ENCODE measurements around the gene ORMDL2.

The ORMDL2 gene

DNA sequence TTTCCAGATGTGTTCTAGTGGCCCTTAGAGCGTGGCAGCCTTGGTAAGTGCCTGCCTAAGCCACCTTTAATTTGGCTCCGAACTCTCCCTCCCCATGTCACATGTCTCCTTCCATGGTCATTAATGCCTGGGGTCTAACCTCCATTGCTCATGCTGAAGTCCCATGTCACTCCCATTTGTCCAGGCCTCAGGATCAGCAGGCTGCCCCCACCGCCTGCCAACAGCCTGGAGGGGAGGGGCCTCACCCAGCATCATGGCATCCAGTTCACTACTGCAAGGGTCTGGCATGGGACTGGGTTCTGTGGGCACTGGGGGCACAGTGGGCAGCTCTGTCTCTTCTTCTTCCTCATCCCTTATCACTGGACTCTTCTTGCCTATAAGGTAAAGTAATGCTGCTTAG, 20.5 kb downstream of the ORMDL2 start:
- Histone ChIP-seq H3K9me3 (ENCODE audit: control insufficient read depth, insufficient read depth, low read length) (no peaks in the 10 kb centered on the region), H3K9ac (ENCODE audit: low read depth, low read length) (no peak overlapping the region), H3K36me3 (ENCODE audit: insufficient read depth, low read length) (peaks cover 5% of the 10 kb centered on the region; the same call in 1 of the 2 replicates), H3K4me1 (ENCODE audit: insufficient read depth, low read length) (peaks cover 4% of the 10 kb centered on the region; the same call in 1 of the 2 replicates)

DNA sequence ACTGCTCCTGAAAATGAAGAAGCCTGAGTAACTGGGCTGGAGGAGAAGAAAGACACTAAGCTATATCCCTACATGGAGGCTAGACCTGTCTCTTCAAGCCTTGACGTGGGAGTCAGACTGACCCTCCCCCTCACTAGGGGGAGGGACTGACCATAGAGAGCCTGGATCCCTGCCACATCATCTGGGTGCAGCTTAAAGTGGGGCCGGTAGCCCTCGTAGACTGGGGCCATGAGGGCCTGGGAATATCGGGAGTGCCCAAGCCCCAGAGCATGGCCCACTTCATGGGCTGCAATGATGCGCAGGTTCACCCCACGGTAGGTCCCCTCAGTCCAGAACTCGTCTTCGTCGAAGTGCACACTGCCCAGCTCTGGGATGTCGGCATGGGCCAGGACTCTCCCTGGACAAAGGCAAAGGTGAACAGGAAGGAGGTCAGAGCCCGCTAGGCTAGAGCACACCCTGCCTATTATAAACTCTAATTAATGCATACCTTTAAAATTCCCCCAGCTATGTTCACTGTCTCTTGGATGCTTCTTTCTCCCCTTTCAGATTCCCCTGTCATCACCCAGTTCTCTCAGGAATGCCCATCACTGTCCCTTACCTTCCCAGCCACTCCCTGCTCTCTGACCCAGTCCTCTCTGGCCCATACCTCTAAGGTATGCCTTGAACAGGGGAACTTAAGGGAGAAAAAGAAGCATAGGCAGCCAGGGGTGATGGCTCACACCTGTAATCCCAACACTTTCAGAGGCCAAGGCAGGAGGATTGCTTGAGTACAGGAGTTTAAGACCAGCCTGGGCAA, 21.7 kb downstream of the ORMDL2 start:
- H3K4me1 ChIP-seq (ENCODE audit: insufficient read depth, low read length) = peaks cover 6% of the 10 kb centered on the region; the same call in 1 of the 2 replicates
- no peaks in the 10 kb centered on the region for H3K9me3 ChIP-seq (ENCODE audit: control insufficient read depth, insufficient read depth, low read length)
- H3K36me3 ChIP-seq (ENCODE audit: insufficient read depth, low read length) = peaks cover 5% of the 10 kb centered on the region; the same call in 1 of the 2 replicates
- no peak overlapping the region for H3K9ac ChIP-seq (ENCODE audit: low read depth, low read length)

GRCh38 chr12:55840581-55841351, 22.9 kb downstream of the ORMDL2 start:
- H3K4me1 ChIP-seq (ENCODE audit: insufficient read depth, low read length) = peaks cover 13% of the 10 kb centered on the region; the same call in 1 of the 2 replicates
- H3K9ac ChIP-seq (ENCODE audit: low read depth, low read length) = no peak overlapping the region
- no peaks in the 10 kb centered on the region for H3K9me3 ChIP-seq (ENCODE audit: control insufficient read depth, insufficient read depth, low read length)
- peaks cover 5% of the 10 kb centered on the region; the same call in 1 of the 2 replicates for H3K36me3 ChIP-seq (ENCODE audit: insufficient read depth, low read length)

DNA sequence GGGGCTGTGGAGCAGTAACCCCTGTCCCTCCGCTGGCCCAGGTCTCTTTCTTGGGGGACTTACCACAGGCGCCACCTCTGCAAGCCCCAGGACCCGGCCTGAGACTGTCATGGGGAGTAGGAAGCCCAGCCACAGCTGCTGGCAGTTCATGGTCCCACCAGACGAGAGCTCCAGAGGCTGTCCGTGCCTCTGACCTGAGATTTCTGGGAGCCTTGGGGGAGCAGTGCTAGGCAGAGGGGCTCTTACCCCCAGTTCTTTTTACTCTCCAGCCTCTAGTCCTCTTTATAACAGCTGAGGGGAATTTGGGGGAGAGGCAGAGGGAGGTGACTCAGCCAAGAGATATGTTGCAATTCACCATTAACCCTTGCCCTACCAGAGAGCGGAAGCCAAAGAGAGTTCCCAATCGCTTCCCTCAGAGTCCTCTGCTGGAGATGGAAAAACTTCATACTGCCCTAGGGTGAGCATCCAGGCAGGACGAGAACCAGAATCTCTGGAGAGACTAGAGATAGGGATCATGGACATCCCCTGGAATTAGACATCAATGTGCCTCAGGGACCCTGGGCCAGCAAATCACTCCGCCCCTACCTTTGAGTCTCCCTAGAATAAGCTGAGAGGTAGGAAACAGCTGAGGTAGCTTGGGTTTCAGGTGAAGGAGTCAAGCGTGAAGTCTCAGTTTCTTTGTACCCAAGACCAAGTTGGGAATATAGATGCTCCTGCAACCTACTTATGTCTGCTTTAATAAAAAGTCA, 25.0 kb downstream of the ORMDL2 start, which contains the start of gene MMP19:
TSS of gene MMP19 (minus strand) at position 256 of the 749 bp plus-strand sequence. CDS start at position 150, 106 bp downstream.
- 0 out of 2 replicates have a peak, but pooled peaks cover under 1% of the 10 kb centered on the region for H3K36me3 ChIP-seq (ENCODE audit: insufficient read depth, low read length)
- peak within 1 kb of the TSS; percentile 53 for H3K9ac ChIP-seq (ENCODE audit: low read depth, low read length)
- H3K9me3 ChIP-seq (ENCODE audit: control insufficient read depth, insufficient read depth, low read length) = no peaks in the 10 kb centered on the region
- peaks cover 23% of the 10 kb centered on the region for H3K4me1 ChIP-seq (ENCODE audit: insufficient read depth, low read length)

GRCh38 chr12:55843431-55843830, 25.6 kb downstream of the ORMDL2 start:
- no peak overlapping the region for H3K9ac ChIP-seq (ENCODE audit: low read depth, low read length)
- no peaks in the 10 kb centered on the region for H3K9me3 ChIP-seq (ENCODE audit: control insufficient read depth, insufficient read depth, low read length)
- H3K36me3 ChIP-seq (ENCODE audit: insufficient read depth, low read length) = no peaks in the 10 kb centered on the region
- H3K4me1 ChIP-seq (ENCODE audit: insufficient read depth, low read length) = peaks cover 24% of the 10 kb centered on the region

DNA sequence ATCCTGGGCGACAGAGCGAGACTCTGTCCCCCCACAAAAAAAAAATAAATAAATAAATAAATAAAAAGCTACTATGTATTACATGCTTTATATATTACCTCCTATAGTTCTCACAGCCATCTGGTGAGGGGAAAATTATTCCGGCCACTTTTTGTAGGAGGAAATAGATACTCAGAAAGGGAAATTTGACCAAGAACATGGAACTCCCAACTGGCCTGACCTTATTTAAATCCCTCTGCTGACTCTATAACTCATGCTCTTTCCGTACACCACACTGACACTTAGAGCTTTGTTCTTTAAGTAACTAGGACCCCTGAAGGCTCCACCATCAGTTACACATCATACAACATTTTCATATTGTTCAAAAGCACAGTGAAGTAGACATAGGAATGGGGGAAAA, 27.1 kb downstream of the ORMDL2 start:
- no peak overlapping the region for H3K9ac ChIP-seq (ENCODE audit: low read depth, low read length)
- H3K9me3 ChIP-seq (ENCODE audit: control insufficient read depth, insufficient read depth, low read length) = no peaks in the 10 kb centered on the region
- H3K4me1 ChIP-seq (ENCODE audit: insufficient read depth, low read length) = peaks cover 24% of the 10 kb centered on the region

GRCh38 chr12:55845361-55845760, 27.5 kb downstream of the ORMDL2 start:
- Histone ChIP-seq H3K9ac (ENCODE audit: low read depth, low read length) (no peak overlapping the region), H3K9me3 (ENCODE audit: control insufficient read depth, insufficient read depth, low read length) (no peaks in the 10 kb centered on the region), H3K4me1 (ENCODE audit: insufficient read depth, low read length) (peaks cover 24% of the 10 kb centered on the region)

More for the DNA sequence above, 27.1 kb downstream of the ORMDL2 start:
- H3K36me3 ChIP-seq (ENCODE audit: insufficient read depth, low read length) = no peaks in the 10 kb centered on the region

GRCh38 chr12:55845785-55846496, 28.1 kb downstream of the ORMDL2 start:
- Histone ChIP-seq H3K9ac (ENCODE audit: low read depth, low read length) (no peak overlapping the region), H3K36me3 (ENCODE audit: insufficient read depth, low read length) (no peaks in the 10 kb centered on the region), H3K4me1 (ENCODE audit: insufficient read depth, low read length) (peaks cover 30% of the 10 kb centered on the region), H3K9me3 (ENCODE audit: control insufficient read depth, insufficient read depth, low read length) (no peaks in the 10 kb centered on the region)

More at GRCh38 chr12:55845361-55845760, 27.5 kb downstream of the ORMDL2 start:
- no peaks in the 10 kb centered on the region for H3K36me3 ChIP-seq (ENCODE audit: insufficient read depth, low read length)

DNA sequence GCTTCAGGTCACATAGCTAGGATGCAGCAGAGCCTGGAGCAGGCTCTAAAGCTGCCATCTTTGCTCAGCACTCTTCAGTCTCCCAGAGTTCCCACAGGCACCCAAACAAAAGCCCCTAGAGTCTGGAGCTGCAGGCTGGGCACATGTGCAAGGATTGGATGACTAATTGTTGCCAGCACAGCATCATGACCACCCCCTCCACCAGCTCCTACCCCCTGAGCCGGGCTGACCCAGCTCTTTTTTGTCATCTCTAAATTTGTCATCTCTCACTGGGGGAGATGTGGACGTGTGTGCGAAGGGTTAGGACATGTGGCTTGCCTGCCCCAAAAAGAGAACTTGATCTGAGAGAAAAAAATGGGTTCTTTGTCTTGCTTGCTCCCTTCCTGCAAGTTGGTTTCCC, 29.2 kb downstream of the ORMDL2 start:
- no peaks in the 10 kb centered on the region for H3K9me3 ChIP-seq (ENCODE audit: control insufficient read depth, insufficient read depth, low read length)
- no peaks in the 10 kb centered on the region for H3K36me3 ChIP-seq (ENCODE audit: insufficient read depth, low read length)
- no peak overlapping the region for H3K9ac ChIP-seq (ENCODE audit: low read depth, low read length)
- peaks cover 30% of the 10 kb centered on the region for H3K4me1 ChIP-seq (ENCODE audit: insufficient read depth, low read length)

DNA sequence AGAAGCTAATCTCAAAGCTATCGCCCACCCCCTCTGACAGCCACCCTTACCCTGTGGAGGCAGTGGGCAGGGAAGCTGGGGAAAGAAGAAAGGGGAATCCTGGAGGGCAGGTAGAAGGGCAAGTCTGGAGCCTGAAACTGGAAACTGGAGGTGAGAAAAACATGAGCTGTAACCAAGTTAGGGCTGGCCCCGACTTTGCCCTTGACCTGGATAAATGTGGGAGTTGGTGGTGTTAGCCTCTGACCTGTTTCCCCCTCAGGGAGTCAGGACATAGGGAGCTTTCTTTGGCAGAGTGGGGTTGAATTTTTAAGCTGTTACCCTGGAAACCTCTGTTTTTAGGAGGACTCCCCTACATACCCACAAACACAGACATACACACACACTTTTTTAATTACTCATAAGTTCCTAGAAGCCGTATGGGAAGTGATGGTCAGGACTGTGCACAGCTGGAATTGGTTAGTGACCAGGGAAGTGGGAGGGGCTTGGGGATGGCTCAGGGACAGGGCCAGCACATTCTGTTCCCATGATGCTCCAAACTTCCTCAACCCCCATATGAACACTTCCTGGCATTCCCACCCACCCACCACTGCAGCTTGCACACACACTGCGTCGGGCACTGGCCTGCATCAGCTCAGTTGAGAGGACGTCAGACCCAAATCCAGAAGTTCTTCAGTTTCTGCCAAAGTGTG, 29.9 kb downstream of the ORMDL2 start:
- Histone ChIP-seq H3K9ac (ENCODE audit: low read depth, low read length) (no peak overlapping the region), H3K4me1 (ENCODE audit: insufficient read depth, low read length) (peaks cover 30% of the 10 kb centered on the region), H3K9me3 (ENCODE audit: control insufficient read depth, insufficient read depth, low read length) (no peaks in the 10 kb centered on the region), H3K36me3 (ENCODE audit: insufficient read depth, low read length) (no peaks in the 10 kb centered on the region)

GRCh38 chr12:55849616-55850343, 31.9 kb downstream of the ORMDL2 start:
- no peaks in the 10 kb centered on the region for H3K36me3 ChIP-seq (ENCODE audit: insufficient read depth, low read length)
- no peak overlapping the region for H3K9ac ChIP-seq (ENCODE audit: low read depth, low read length)
- H3K9me3 ChIP-seq (ENCODE audit: control insufficient read depth, insufficient read depth, low read length) = no peaks in the 10 kb centered on the region
- peaks cover 24% of the 10 kb centered on the region for H3K4me1 ChIP-seq (ENCODE audit: insufficient read depth, low read length)

DNA sequence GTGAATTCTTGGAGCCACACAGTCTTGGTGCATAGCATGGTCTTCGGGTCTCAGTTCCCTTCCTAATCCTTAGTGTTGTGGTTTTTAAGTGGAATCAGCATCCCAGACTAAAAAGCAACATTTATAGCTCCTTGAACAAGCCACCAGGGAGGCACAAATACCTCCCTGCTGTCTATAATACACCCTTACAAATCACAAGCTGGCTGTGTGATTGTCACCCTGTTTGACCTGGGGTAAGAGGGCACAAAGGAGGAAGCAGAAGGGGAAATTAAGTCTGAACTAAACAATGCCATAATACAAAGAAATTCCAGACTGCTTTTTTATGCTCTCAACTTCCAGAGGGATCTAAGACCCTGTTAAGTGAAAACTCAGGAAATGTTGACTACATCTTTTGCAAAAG, 32.6 kb downstream of the ORMDL2 start:
- Histone ChIP-seq H3K36me3 (ENCODE audit: insufficient read depth, low read length) (no peaks in the 10 kb centered on the region), H3K9ac (ENCODE audit: low read depth, low read length) (no peak overlapping the region), H3K9me3 (ENCODE audit: control insufficient read depth, insufficient read depth, low read length) (no peaks in the 10 kb centered on the region), H3K4me1 (ENCODE audit: insufficient read depth, low read length) (peaks cover 21% of the 10 kb centered on the region)

DNA sequence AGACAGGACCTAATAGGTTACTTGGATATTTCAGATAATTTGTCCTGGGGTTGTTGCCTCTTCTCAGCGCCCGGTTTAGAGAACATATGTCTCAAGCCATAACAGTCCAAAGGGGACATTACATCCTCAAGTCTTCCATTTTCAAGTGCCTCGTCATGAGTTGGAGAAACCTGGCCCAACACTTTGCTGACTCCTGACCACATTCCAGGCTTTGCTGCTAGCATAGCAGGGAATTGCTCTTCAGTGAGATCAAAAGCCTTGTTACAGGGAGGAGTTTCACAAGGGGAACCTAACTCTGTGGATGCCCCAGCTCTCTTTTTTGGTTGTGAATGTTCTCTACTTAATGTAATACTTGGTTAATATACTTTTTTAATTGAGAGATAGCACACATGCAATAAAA, 33.1 kb downstream of the ORMDL2 start:
- Histone ChIP-seq H3K9me3 (ENCODE audit: control insufficient read depth, insufficient read depth, low read length) (no peaks in the 10 kb centered on the region), H3K4me1 (ENCODE audit: insufficient read depth, low read length) (peaks cover 16% of the 10 kb centered on the region), H3K36me3 (ENCODE audit: insufficient read depth, low read length) (no peaks in the 10 kb centered on the region), H3K9ac (ENCODE audit: low read depth, low read length) (no peak overlapping the region)

All from ES-I3 (cell line).